HepG2 (cell line): Measurements from ENCODE around the gene IL22. TPM values are rescaled to one million over a fixed set of nuclear protein-coding genes. Genes with fewer than 3 reads are reported as not detected.
A peak's percentile ranks its signal among the peaks of the same experiment; 100 is the strongest.

ENCODE experiments used
- ATAC-seq: fragments of 200-7000 bp; cut with Tn5 transposase; 3 replicates; pipeline ENCODE4 v1.9.1; 2020; ENCODE audit warnings: mild to moderate bottlenecking, moderate library complexity
- BruUV-seq: library from RNA; stranded (reverse); fragments of 400-500 nt; replicated peaks from 2 replicates; lab custom pipeline; 2021; lab: Mats Ljungman, UMichigan
- CTCF ChIA-PET: fragments of 300-600 bp; formaldehyde crosslinking; extraction: SDS; loops from one replicate; lab custom pipeline; 2021; ENCODE audit warnings: low total read pairs, inconsistent platforms, low intra/inter-chr PET ratio; lab: Yijun Ruan, JAX
- POLR2A ChIA-PET: fragments of 350-600 bp; sonication (Branson Sonifier 250); formaldehyde crosslinking; loops from one replicate; lab custom pipeline; 2020; ENCODE audit warnings: antibody characterized with exemption, inconsistent platforms; lab: Yijun Ruan, JAX
- DNase-seq: peaks from one replicate; pipeline ENCODE4 v3.0.0-alpha.2; 2015; ENCODE audit warnings: low spot score
- FAIRE-seq: peaks from 3 replicates; lab custom pipeline; 2011; peaks lifted over from hg19 to GRCh38; lab: Jason Lieb, UNC
- H2AFZ ChIP-seq: one replicate; pipeline ENCODE4 v1.6.1; 2011; ENCODE audit warnings: low read length, inconsistent platforms
- H3K27ac ChIP-seq: fragments of 300-600 bp; 3 replicates; pipeline ENCODE4 v1.8.0; 2011; ENCODE audit warnings: mixed run types, mild to moderate bottlenecking, mixed read lengths, low read length, inconsistent platforms; ENCODE audit not compliant: insufficient read depth; ENCODE audit errors: extremely low read length
- H3K27me3 ChIP-seq, 2 experiments: fragments of 200-600 bp in 1 of 2; 2 replicates in 1 of 2; 3 replicates in 1 of 2; pipeline versions ENCODE4 v1.6.0 to v1.8.0; 2011; ENCODE audit warnings: low read length in 2 of 2, mild to moderate bottlenecking in 2 of 2, moderate library complexity in 2 of 2, inconsistent platforms in 1 of 2; ENCODE audit not compliant: insufficient read depth in 2 of 2, control insufficient read depth in 1 of 2
- H3K36me3 ChIP-seq, 2 experiments: fragments of 200-600 bp in 1 of 2; replicated peaks in 1 of 2; 2 replicates in 1 of 2; 3 replicates in 1 of 2; pipeline versions ENCODE4 v1.5.1 to v1.8.0; 2011; ENCODE audit warnings: low read length in 2 of 2, inconsistent platforms in 1 of 2; ENCODE audit not compliant: insufficient read depth in 2 of 2, control insufficient read depth in 1 of 2
- H3K4me1 ChIP-seq: 2 replicates; pipeline ENCODE4 v1.5.1; 2012; ENCODE audit warnings: low read length, inconsistent platforms; ENCODE audit not compliant: insufficient read depth
- H3K4me2 ChIP-seq: 2 replicates; pipeline ENCODE4 v1.6.0; 2011; ENCODE audit warnings: low read depth, low read length, inconsistent platforms
- H3K4me3 ChIP-seq, 3 experiments: fragments of 200-600 bp in 1 of 3; sonication (generic), shearing (Covaris generic) in 1 of 3; replicated peaks in 1 of 3; 2 replicates each; pipeline ENCODE4 v1.5.1; 2011 to 2016; ENCODE audit warnings: low read length in 3 of 3, inconsistent platforms in 2 of 3, low read depth in 2 of 3, mild to moderate bottlenecking in 2 of 3, control low read depth in 1 of 3, mixed read lengths in 1 of 3; ENCODE audit not compliant: insufficient read depth in 1 of 3
- H3K79me2 ChIP-seq: one replicate; pipeline ENCODE4 v1.6.1; 2011; ENCODE audit warnings: low read length, inconsistent platforms; ENCODE audit not compliant: insufficient read depth
- H3K9ac ChIP-seq: 2 replicates; pipeline ENCODE4 v1.6.0; 2011; ENCODE audit warnings: mild to moderate bottlenecking, low read depth, low read length, inconsistent platforms; ENCODE audit not compliant: insufficient read depth
- H3K9me3 ChIP-seq: 2 replicates; pipeline ENCODE4 v1.5.1; 2012; ENCODE audit warnings: mild to moderate bottlenecking, low read length
- H4K20me1 ChIP-seq: 2 replicates; pipeline ENCODE4 v1.6.0; 2011; ENCODE audit warnings: inconsistent platforms, mild to moderate bottlenecking, low read length, moderate library complexity; ENCODE audit not compliant: insufficient read depth
- AHDC1 ChIP-seq: sonication (generic); formaldehyde crosslinking; IDR thresholded peaks from 2 replicates; pipeline ENCODE4 v1.5.1; 2020; ENCODE audit warnings: mild to moderate bottlenecking, missing genetic modification reagents, borderline replicate concordance
- ATF7 ChIP-seq, 2 experiments: fragments of 450-650 bp in 1 of 2; sonication (generic) in 1 of 2; formaldehyde crosslinking in 1 of 2; IDR thresholded peaks; 2 replicates each; pipeline versions ENCODE4 v1.4.0 to v1.6.1; 2016 to 2020; ENCODE audit warnings: antibody characterized with exemption in 1 of 2, mild to moderate bottlenecking in 1 of 2, missing genetic modification reagents in 1 of 2
- WGBS: methylation state at CpG from one replicate; pipeline ENCODE4 v1.1.6; 2017; ENCODE audit warnings: low lambda C conversion rate; 5-methylcytosine and 5-hydroxymethylcytosine counted together
- in situ Hi-C: cut with HindIII; loops from 2 replicates; pipeline ENCODE4 v1.10.0; 2017; ENCODE audit warnings: low pct_unique_long_range_greater_than_20kb; ENCODE audit not compliant: extremely low pct_ligation_motif_present
- intact Hi-C: fragments of 100-400 bp; cut with micrococcal nuclease; formaldehyde crosslinking; loops from one replicate; pipeline ENCODE4 v1.10.0; 2022; ENCODE audit not compliant: unreplicated experiment
- polyA plus RNA-seq, 8 experiments: library from polyadenylated mRNA; depleted of rRNA in 3 of 8; stranded (reverse) in 7 of 8; unstranded in 1 of 8; fragments of >200 nt; fragmentation: Illumina TruSeq in 4 of 8; extraction: Trizol in 4 of 8; gene quantifications; 2 replicates each; pipeline versions ENCODE4 v1.2.1 to v1.2.3, GENCODE V29; 2011 to 2016; ENCODE audit warnings: low read depth in 4 of 8, missing spikeins in 1 of 8, mixed read lengths in 1 of 8; ENCODE audit not compliant: insufficient read depth in 1 of 8
- total RNA-seq, 5 experiments: library from RNA; depleted of rRNA; stranded (reverse); fragments of >200 nt; fragmentation: Illumina TruSeq; extraction: Trizol; gene quantifications; 2 replicates each; pipeline ENCODE4 v1.2.3, GENCODE V29; 2016; ENCODE audit warnings: low read depth in 1 of 5

IL22 gene
- total and polyA plus RNA-seq, 2 of the 13 experiments (the other 11 are each of a cell fraction or from before 2014, with no cell fraction given): not detected

- DNase-seq: no peak
- in situ Hi-C loops: no loop called here
- Histone ChIP-seq H3K9ac (no peak overlapping the region), H3K4me2 (no peak overlapping the region), H3K4me3 (no peak overlapping the region), H3K36me3 (no peaks in the 10 kb centered on the region), H3K79me2 (no peaks in the 10 kb centered on the region), H4K20me1 (no peaks in the 10 kb centered on the region), H3K4me1 (no peaks in the 10 kb centered on the region), H3K27me3 (peaks cover 3 to 4% of the 10 kb centered on the region in 2 experiments; a peak in 2 of 5 replicates), H2AFZ (no peak overlapping the region), H3K27ac (no peak overlapping the region), H3K9me3 (no peaks in the 10 kb centered on the region)
- CTCF ChIA-PET: no interaction called here
- POLR2A ChIA-PET: no interaction called here
- FAIRE-seq: no peak
- BruUV-seq: no TSS peak
- TF ChIP-seq AHDC1 (CRISPR knock-in tag): no peak
- peak; percentile 9; the same call in 1 of the 2 replicates for TF ChIP-seq ATF7 (IDR thresholded peaks at IDR 0.05)
- no peak for TF ChIP-seq ATF7 (CRISPR knock-in tag; IDR thresholded peaks at IDR 0.05)
- intact Hi-C loops: no loop called here
- ATAC-seq: no peak
- WGBS: 4% methylated on average over 2 of the region's 2 CpGs
Measured at GRCh38 chr12:68264857-68265256, 11.5 kb upstream of the IL22 start.
